H1 (cell line): Measurements from ENCODE around the gene TPPP3. TPM values are rescaled to one million over a fixed set of nuclear protein-coding genes. Genes with fewer than 3 reads are reported as not detected.

ENCODE experiments used
- CTCF ChIA-PET: fragments of 300-600 bp; sonication (Branson Sonifier 250); formaldehyde crosslinking; loops from one replicate; lab custom pipeline; 2021; ENCODE audit not compliant: partially characterized antibody; lab: Charles Lee
- POLR2A ChIA-PET: fragments of 300-600 bp; sonication (Branson Sonifier 250); formaldehyde crosslinking; loops from one replicate; lab custom pipeline; 2021; ENCODE audit warnings: inconsistent platforms; ENCODE audit not compliant: partially characterized antibody; lab: Charles Lee
- DNase-seq, 2 experiments: peaks; one replicate each; pipeline versions ENCODE4 v3.0.0 to v3.0.0-alpha.2; 2010 to 2022; ENCODE audit warnings: low spot score in 2 of 2, low read depth in 1 of 2, mixed read lengths in 1 of 2
- FAIRE-seq: peaks from 2 replicates; lab custom pipeline; 2011; peaks lifted over from hg19 to GRCh38; lab: Jason Lieb, UNC
- H2AFZ ChIP-seq: 2 replicates; pipeline ENCODE4 v1.8.1; 2012; ENCODE audit warnings: low read length, inconsistent platforms
- H2AK5ac ChIP-seq: 2 replicates; pipeline ENCODE4 v1.6.1; 2013; ENCODE audit warnings: low read depth, low read length
- H2BK120ac ChIP-seq: replicated peaks from 2 replicates; pipeline ENCODE3; 2013; ENCODE audit warnings: low read depth, low read length, inconsistent platforms
- H2BK12ac ChIP-seq: 2 replicates; pipeline ENCODE4 v1.6.1; 2013; ENCODE audit warnings: low read depth, low read length
- H2BK15ac ChIP-seq: 2 replicates; pipeline ENCODE4 v1.6.1; 2013; ENCODE audit warnings: low read length
- H2BK20ac ChIP-seq: 2 replicates; pipeline ENCODE4 v1.6.1; 2013; ENCODE audit warnings: low read length
- H2BK5ac ChIP-seq: 2 replicates; pipeline ENCODE4 v1.6.1; 2013; ENCODE audit warnings: low read depth, low read length
- H3K14ac ChIP-seq: 2 replicates; pipeline ENCODE4 v1.6.1; 2013; ENCODE audit warnings: inconsistent platforms; ENCODE audit not compliant: insufficient read length
- H3K18ac ChIP-seq: 2 replicates; pipeline ENCODE4 v1.6.1; 2013; ENCODE audit warnings: low read length; ENCODE audit errors: extremely low read depth
- H3K23ac ChIP-seq: 2 replicates; pipeline ENCODE4 v1.6.1; 2013; ENCODE audit warnings: inconsistent platforms; ENCODE audit not compliant: insufficient read length
- H3K23me2 ChIP-seq: 2 replicates; pipeline ENCODE4 v1.6.1; 2013; ENCODE audit warnings: low read depth, low read length
- H3K27ac ChIP-seq: 2 replicates; pipeline ENCODE4 v1.6.1; 2011; ENCODE audit warnings: low read depth, low read length, inconsistent platforms
- H3K27me3 ChIP-seq, 4 experiments: replicated peaks in 1 of 4; 1 replicate in 1 of 4; 2 replicates in 3 of 4; pipeline versions ENCODE4 v1.6.1 to v1.8.1; 2011 to 2013; ENCODE audit warnings: low read length in 3 of 4, mild to moderate bottlenecking in 3 of 4, inconsistent platforms in 2 of 4, mixed read lengths in 2 of 4, moderate library complexity in 1 of 4; ENCODE audit not compliant: control insufficient read depth in 3 of 4, insufficient read depth in 3 of 4; ENCODE audit errors: extremely low read depth in 1 of 4
- H3K36me3 ChIP-seq, 4 experiments: 2 replicates each; pipeline versions ENCODE4 v1.6.1 to v1.8.1; 2011 to 2013; ENCODE audit warnings: mild to moderate bottlenecking in 4 of 4, low read length in 3 of 4, moderate library complexity in 2 of 4, control low read depth in 1 of 4, inconsistent platforms in 1 of 4; ENCODE audit not compliant: insufficient read depth in 4 of 4, control insufficient read depth in 2 of 4
- H3K4ac ChIP-seq: replicated peaks from 2 replicates; pipeline ENCODE3; 2013; ENCODE audit warnings: low read length, low read depth, mixed read lengths, inconsistent platforms; ENCODE audit not compliant: insufficient read length
- H3K4me1 ChIP-seq, 4 experiments: replicated peaks in 1 of 4; 1 replicate in 1 of 4; 2 replicates in 3 of 4; pipeline versions ENCODE4 v1.6.1 to v1.8.1; 2011 to 2013; ENCODE audit warnings: low read length in 3 of 4, inconsistent platforms in 2 of 4, mixed read lengths in 1 of 4; ENCODE audit not compliant: insufficient read depth in 4 of 4, control insufficient read depth in 3 of 4
- H3K4me2 ChIP-seq, 2 experiments: 2 replicates each; pipeline versions ENCODE4 v1.6.1 to v1.8.1; 2011 to 2013; ENCODE audit warnings: low read depth in 2 of 2, low read length in 2 of 2, control low read depth in 1 of 2, inconsistent platforms in 1 of 2, mild to moderate bottlenecking in 1 of 2; ENCODE audit not compliant: insufficient read depth in 1 of 2
- H3K4me3 ChIP-seq, 4 experiments: fragments of 200-600, 300-600 bp in 1 of 4; sonication (generic), shearing (Covaris generic), sonication (Bioruptor Twin) in 1 of 4; 2 replicates each; pipeline versions ENCODE4 v1.5.1 to v1.8.1; 2011 to 2016; ENCODE audit warnings: low read length in 4 of 4, low read depth in 3 of 4, control low read depth in 2 of 4, inconsistent platforms in 2 of 4, mild to moderate bottlenecking in 2 of 4, mixed read lengths in 1 of 4, moderate library complexity in 1 of 4; ENCODE audit not compliant: insufficient read depth in 2 of 4; ENCODE audit errors: extremely low read depth in 1 of 4
- H3K56ac ChIP-seq: replicated peaks from 2 replicates; pipeline ENCODE3; 2013; ENCODE audit warnings: low read depth, mild to moderate bottlenecking, mixed read lengths, low read length, inconsistent platforms; ENCODE audit not compliant: insufficient read length
- H3K79me1 ChIP-seq: 2 replicates; pipeline ENCODE4 v1.6.1; 2013; ENCODE audit warnings: low read depth, low read length, control low read depth
- H3K79me2 ChIP-seq, 2 experiments: 2 replicates each; pipeline versions ENCODE4 v1.6.1 to v1.8.1; 2012 to 2013; ENCODE audit warnings: low read length in 2 of 2, mild to moderate bottlenecking in 2 of 2, inconsistent platforms in 1 of 2; ENCODE audit not compliant: insufficient read depth in 2 of 2, control insufficient read depth in 1 of 2
- H3K9ac ChIP-seq, 4 experiments: replicated peaks in 1 of 4; 1 replicate in 1 of 4; 2 replicates in 3 of 4; pipeline versions ENCODE4 v1.6.1 to v1.8.1; 2011 to 2013; ENCODE audit warnings: low read depth in 3 of 4, low read length in 3 of 4, control low read depth in 2 of 4, mild to moderate bottlenecking in 2 of 4, moderate library complexity in 2 of 4, inconsistent platforms in 1 of 4; ENCODE audit errors: extremely low read depth in 1 of 4
- H3K9me3 ChIP-seq, 2 experiments: 2 replicates each; pipeline versions ENCODE4 v1.6.1 to v1.8.1; 2012 to 2013; ENCODE audit warnings: mild to moderate bottlenecking in 2 of 2, moderate library complexity in 2 of 2, control low read depth in 1 of 2, inconsistent platforms in 1 of 2, low read depth in 1 of 2, low read length in 1 of 2, mixed read lengths in 1 of 2; ENCODE audit not compliant: insufficient read depth in 2 of 2
- H4K20me1 ChIP-seq, 2 experiments: replicated peaks in 1 of 2; 2 replicates each; pipeline versions ENCODE3 to v1.8.1; 2011 to 2013; ENCODE audit warnings: inconsistent platforms in 2 of 2, low read length in 2 of 2, mild to moderate bottlenecking in 1 of 2; ENCODE audit not compliant: insufficient read depth in 2 of 2, control insufficient read depth in 1 of 2
- H4K5ac ChIP-seq: 2 replicates; pipeline ENCODE4 v1.6.1; 2013; ENCODE audit warnings: low read length, low read depth, mixed read lengths, inconsistent platforms; ENCODE audit not compliant: insufficient read length
- H4K8ac ChIP-seq: 2 replicates; pipeline ENCODE4 v1.8.0; 2013; ENCODE audit warnings: mild to moderate bottlenecking, moderate library complexity, low read length, inconsistent platforms; ENCODE audit not compliant: insufficient read depth; ENCODE audit errors: extremely low read depth
- H4K91ac ChIP-seq: replicated peaks from 2 replicates; pipeline ENCODE3; 2013; ENCODE audit warnings: low read length, mixed read lengths, inconsistent platforms; ENCODE audit not compliant: insufficient read length
- JUN ChIP-seq: IDR thresholded peaks from 2 replicates; pipeline ENCODE4 v1.6.1; 2011; ENCODE audit warnings: low read depth, mild to moderate bottlenecking, improper control_type of control experiment, low read length
- KDM4A ChIP-seq: IDR thresholded peaks from one replicate; pipeline ENCODE4 v1.7.1; 2012; ENCODE audit warnings: low read depth, mild to moderate bottlenecking, moderate library complexity, low read length, inconsistent platforms; ENCODE audit not compliant: severe bottlenecking
- SUZ12 ChIP-seq: fragments of 200-600 bp; sonication (generic); IDR thresholded peaks from 2 replicates; pipeline ENCODE4 v1.6.1; 2012; ENCODE audit warnings: mild to moderate bottlenecking, inconsistent platforms, low read length, moderate library complexity, mixed read lengths
- TAF7 ChIP-seq: optimal IDR thresholded peaks from 2 replicates; pipeline ENCODE3; 2011; ENCODE audit warnings: low read depth, mild to moderate bottlenecking, inconsistent platforms, low read length, moderate library complexity, borderline replicate concordance
- WGBS, 2 experiments: shearing (Covaris generic) in 1 of 2; methylation state at CpG; one replicate each; pipeline versions ENCODE4 v1.1.6 to v1.1.7; 2013 to 2015; ENCODE audit warnings: low lambda C conversion rate in 2 of 2, mixed read lengths in 2 of 2, inconsistent platforms in 1 of 2, low coverage in 1 of 2, missing lambda C conversion rate in 1 of 2; ENCODE audit not compliant: insufficient replicate concordance in 2 of 2, insufficient coverage in 1 of 2, insufficient read length in 1 of 2; ENCODE audit errors: extremely low coverage in 1 of 2, missing lambda C conversion rate in 1 of 2; 5-methylcytosine and 5-hydroxymethylcytosine counted together
- polyA plus RNA-seq, 7 experiments: library from polyadenylated mRNA; depleted of rRNA in 3 of 7; stranded (reverse) in 5 of 7; unstranded in 2 of 7; fragments of >200 nt in 5 of 7; fragments of 200-250 nt in 2 of 7; gene quantifications; 1 replicate in 5 of 7; 2 replicates in 1 of 7; 4 replicates in 1 of 7; pipeline versions ENCODE4 v1.2.1 to v1.2.3, GENCODE V29; 2011 to 2013; ENCODE audit warnings: missing spikeins in 2 of 7, mixed read lengths in 2 of 7
- total RNA-seq: library from RNA; stranded (reverse); fragmentation: NEBNext Ultra II Directional; extraction: Animal tissue kit (Norgen Biotek cat#: 25700); gene quantifications from 2 replicates; pipeline ENCODE4 v1.2.1, GENCODE V29; 2021
- TF ChIP-seq, protein P1 (sequence below): IDR thresholded peaks from 2 replicates; pipeline ENCODE4 v1.6.1; 2011; ENCODE audit warnings: low read length, improper control_type of control experiment

Gene TPPP3
- total and polyA plus RNA-seq, 2 of the 8 experiments (the other 6 are each of a cell fraction or from before 2014, with no cell fraction given) = 0.77 to 1.0 TPM

DNA sequence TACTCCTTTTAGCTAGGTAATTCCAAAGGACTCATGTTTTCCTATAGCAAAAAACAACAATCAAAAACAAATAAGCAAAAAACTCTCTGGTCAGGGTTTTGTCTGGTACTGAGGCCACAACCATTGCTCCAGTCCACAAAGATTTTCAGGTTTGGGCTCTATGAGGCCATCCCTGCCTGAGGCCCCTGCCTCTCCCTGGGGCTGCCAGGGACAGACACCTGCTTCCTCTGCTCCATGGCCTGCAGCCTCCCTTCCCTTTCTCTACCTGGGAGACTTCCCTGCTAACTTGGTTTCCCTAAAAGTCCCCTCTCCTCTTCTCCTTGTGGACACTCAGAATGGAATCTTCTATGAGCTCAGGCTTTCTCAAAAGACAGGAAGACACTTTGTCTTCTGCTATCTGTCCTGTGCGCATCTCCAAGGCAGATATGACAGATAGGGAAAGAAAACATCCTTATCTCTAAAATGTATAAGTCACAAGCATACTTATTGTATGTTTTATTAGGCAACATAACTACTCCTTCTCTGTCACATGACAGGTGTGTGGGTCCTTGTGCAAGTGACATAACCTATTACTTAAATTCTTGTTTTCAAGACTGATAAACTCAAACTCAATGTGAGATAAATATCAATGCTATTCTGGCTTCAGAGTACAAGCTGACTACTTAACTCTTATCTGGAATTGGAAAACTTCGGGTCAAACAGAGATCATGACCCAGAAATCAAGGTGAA, 24.2 kb upstream of the TPPP3 start:
- no peak for DNase-seq
- H3K27me3 ChIP-seq = no peaks in the 10 kb centered on the region; a peak in 2 of 7 replicates
- no peaks in the 10 kb centered on the region for H3K9me3 ChIP-seq
- H3K23ac ChIP-seq = no peak overlapping the region
- no peak overlapping the region for H2AFZ ChIP-seq
- POLR2A ChIA-PET = interaction anchor here (1.3 kb wide), 3 partner anchors 9 to 19 kb away, joined by 3 to 5 read pairs (median 4); partner anchors contain the start of gene HSD11B2
- H4K20me1 ChIP-seq = no peaks in the 10 kb centered on the region
- no peak overlapping the region for H3K14ac ChIP-seq
- H4K8ac ChIP-seq = no peak overlapping the region
- no peak overlapping the region; the same call in 1 of the 2 replicates for H2BK12ac ChIP-seq
- CTCF ChIA-PET = interaction anchor here (0.7 to 24.6 kb wide), 15 partner anchors 10 to 121 kb away, joined by 3 to 476 read pairs (median 6); partner anchors contain the start of genes KCTD19, LRRC36 and TPPP3
- no peak overlapping the region for H3K56ac ChIP-seq
- no peak overlapping the region for H3K27ac ChIP-seq
- no peak overlapping the region for H2BK20ac ChIP-seq
- H3K9ac ChIP-seq = no peak overlapping the region
- no peak overlapping the region; a peak in 1 of 4 replicates for H3K4me2 ChIP-seq
- no peaks in the 10 kb centered on the region; the same call in 1 of the 2 replicates for H3K79me1 ChIP-seq
- H3K4me3 ChIP-seq = no peak overlapping the region
- H2AK5ac ChIP-seq = no peak overlapping the region
- 90% methylated on average over 2 of the region's 2 CpGs; no CpG with 5 or more reads in 1 of the 2 experiments for WGBS, 2 experiments
- H3K4me1 ChIP-seq = peaks cover under 1 to 17% (median 8%) of the 10 kb centered on the region in 4 experiments; a peak in 6 of 7 replicates
- H3K4ac ChIP-seq = no peak overlapping the region
- H3K79me2 ChIP-seq = no peaks in the 10 kb centered on the region
- no peak overlapping the region for H2BK15ac ChIP-seq
- H4K91ac ChIP-seq = no peak overlapping the region
- H3K23me2 ChIP-seq = peaks cover 4% of the 10 kb centered on the region; the same call in 1 of the 2 replicates
- H2BK5ac ChIP-seq = no peak overlapping the region
- FAIRE-seq = no peak
- H4K5ac ChIP-seq = no peak overlapping the region
- no peaks in the 10 kb centered on the region for H3K36me3 ChIP-seq
- no peak overlapping the region for H2BK120ac ChIP-seq
- H3K18ac ChIP-seq = no peak overlapping the region
- TF ChIP-seq SUZ12 = no peak
- TF ChIP-seq, protein P1, sequence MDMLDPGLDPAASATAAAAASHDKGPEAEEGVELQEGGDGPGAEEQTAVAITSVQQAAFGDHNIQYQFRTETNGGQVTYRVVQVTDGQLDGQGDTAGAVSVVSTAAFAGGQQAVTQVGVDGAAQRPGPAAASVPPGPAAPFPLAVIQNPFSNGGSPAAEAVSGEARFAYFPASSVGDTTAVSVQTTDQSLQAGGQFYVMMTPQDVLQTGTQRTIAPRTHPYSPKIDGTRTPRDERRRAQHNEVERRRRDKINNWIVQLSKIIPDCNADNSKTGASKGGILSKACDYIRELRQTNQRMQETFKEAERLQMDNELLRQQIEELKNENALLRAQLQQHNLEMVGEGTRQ = no peak
- TF ChIP-seq TAF7 = no peak
- no peak for TF ChIP-seq JUN
- no peak for TF ChIP-seq KDM4A
